ENCODE data around the gene SRXN1.

DNA sequence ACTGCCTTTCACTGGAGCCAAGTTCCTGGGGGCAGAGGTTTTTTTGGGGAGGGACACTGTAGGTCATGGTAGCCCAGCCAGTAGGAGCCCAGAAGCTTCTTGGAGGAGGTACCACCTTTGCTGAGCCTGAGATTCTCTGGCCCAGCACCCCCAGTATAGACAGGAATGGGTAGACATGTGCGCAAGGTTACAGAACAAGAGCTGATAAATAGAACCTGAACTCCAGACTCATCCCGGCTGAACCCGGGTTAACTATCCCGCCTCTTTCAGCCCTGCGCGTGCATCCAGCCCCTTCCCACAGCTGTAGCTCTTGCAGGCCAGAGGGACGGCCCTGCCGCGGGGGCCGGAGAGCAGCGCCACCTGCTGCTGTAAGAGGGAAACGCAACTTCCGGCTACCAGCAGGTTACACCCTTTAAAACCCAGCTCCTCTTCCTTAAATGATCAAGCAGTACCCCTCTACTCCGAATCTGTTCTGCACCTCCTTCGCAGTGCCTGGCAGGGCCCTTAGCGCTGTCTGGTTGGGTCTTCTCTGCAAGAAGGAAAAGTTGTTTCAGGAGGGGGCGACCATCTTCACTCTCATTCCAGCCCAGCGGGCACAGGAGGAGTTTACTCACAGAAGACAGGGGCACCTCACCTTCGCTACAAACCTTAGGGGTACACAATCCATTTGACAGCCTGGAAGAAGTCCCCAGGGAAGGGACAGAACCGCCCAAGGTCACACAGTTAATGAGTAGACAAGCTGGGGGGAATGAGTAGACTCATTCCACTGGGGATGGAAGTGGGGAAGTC, 7.5 kb downstream of the SRXN1 start:
- TF ChIP-seq, protein P1, sequence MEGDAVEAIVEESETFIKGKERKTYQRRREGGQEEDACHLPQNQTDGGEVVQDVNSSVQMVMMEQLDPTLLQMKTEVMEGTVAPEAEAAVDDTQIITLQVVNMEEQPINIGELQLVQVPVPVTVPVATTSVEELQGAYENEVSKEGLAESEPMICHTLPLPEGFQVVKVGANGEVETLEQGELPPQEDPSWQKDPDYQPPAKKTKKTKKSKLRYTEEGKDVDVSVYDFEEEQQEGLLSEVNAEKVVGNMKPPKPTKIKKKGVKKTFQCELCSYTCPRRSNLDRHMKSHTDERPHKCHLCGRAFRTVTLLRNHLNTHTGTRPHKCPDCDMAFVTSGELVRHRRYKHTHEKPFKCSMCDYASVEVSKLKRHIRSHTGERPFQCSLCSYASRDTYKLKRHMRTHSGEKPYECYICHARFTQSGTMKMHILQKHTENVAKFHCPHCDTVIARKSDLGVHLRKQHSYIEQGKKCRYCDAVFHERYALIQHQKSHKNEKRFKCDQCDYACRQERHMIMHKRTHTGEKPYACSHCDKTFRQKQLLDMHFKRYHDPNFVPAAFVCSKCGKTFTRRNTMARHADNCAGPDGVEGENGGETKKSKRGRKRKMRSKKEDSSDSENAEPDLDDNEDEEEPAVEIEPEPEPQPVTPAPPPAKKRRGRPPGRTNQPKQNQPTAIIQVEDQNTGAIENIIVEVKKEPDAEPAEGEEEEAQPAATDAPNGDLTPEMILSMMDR (IDR thresholded peaks at IDR 0.05; ENCODE audit: low read length) = peak; percentile 93
- no peak for TF ChIP-seq EZH2 (IDR thresholded peaks at IDR 0.05; ENCODE audit: borderline replicate concordance, low read length)

All from OCI-LY1 (cell line).